ENCODE results near the gene ADRB2.

ADRB2 gene

GRCh38 chr5:148831590-148832565, 5.5 kb downstream of the ADRB2 start:
- peak; percentile 39 for DNase-seq (ENCODE audit: low spot score)

- no peak for DNase-seq (ENCODE audit: low spot score)
These were observed 6.7 kb downstream of the ADRB2 start for GRCh38 chr5:148833122-148833521.

- DNase-seq (ENCODE audit: low spot score) = no peak
These were observed 7.5 kb downstream of the ADRB2 start for GRCh38 chr5:148833925-148834324.

- no peak for DNase-seq (ENCODE audit: low spot score)
These were observed 8.3 kb downstream of the ADRB2 start for GRCh38 chr5:148834689-148835088.

GRCh38 chr5:148836272-148837250, 10.2 kb downstream of the ADRB2 start:
- no peak for DNase-seq (ENCODE audit: low spot score)

GRCh38 chr5:148837383-148837782, 11.0 kb downstream of the ADRB2 start:
- DNase-seq (ENCODE audit: low spot score) = no peak

GRCh38 chr5:148838357-148838756, 11.9 kb downstream of the ADRB2 start:
- DNase-seq (ENCODE audit: low spot score) = no peak

- DNase-seq (ENCODE audit: low spot score) = no peak
These were observed 13.5 kb downstream of the ADRB2 start for GRCh38 chr5:148839960-148840359.

- no peak for DNase-seq (ENCODE audit: low spot score)
These were observed 14.1 kb downstream of the ADRB2 start for GRCh38 chr5:148840531-148840930.

GRCh38 chr5:148841519-148841918, 15.1 kb downstream of the ADRB2 start:
- no peak for DNase-seq (ENCODE audit: low spot score)

GRCh38 chr5:148842161-148842560, 15.8 kb downstream of the ADRB2 start:
- no peak for DNase-seq (ENCODE audit: low spot score)

GRCh38 chr5:148843510-148844318, 17.3 kb downstream of the ADRB2 start:
- no peak for DNase-seq (ENCODE audit: low spot score)

GRCh38 chr5:148844433-148845280, 18.2 kb downstream of the ADRB2 start:
- no peak for DNase-seq (ENCODE audit: low spot score)

GRCh38 chr5:148846930-148847329, 20.5 kb downstream of the ADRB2 start:
- DNase-seq (ENCODE audit: low spot score) = no peak

- DNase-seq (ENCODE audit: low spot score) = no peak
These were observed 21.0 kb downstream of the ADRB2 start for GRCh38 chr5:148847456-148847855.

- no peak for DNase-seq (ENCODE audit: low spot score)
These were observed 22.1 kb downstream of the ADRB2 start for GRCh38 chr5:148848393-148849031.

- no peak for DNase-seq (ENCODE audit: low spot score)
These were observed 23.1 kb downstream of the ADRB2 start for GRCh38 chr5:148849461-148849860.

- DNase-seq (ENCODE audit: low spot score) = no peak
These were observed 24.4 kb downstream of the ADRB2 start for GRCh38 chr5:148850836-148851235.

GRCh38 chr5:148853868-148854267, 27.5 kb downstream of the ADRB2 start:
- no peak for DNase-seq (ENCODE audit: low spot score)

Measured in putamen (tissue), 1 donor.